Measurements from ENCODE around the gene SELENOF. TPM values are rescaled to one million over a fixed set of nuclear protein-coding genes. Genes with fewer than 3 reads are reported as not detected.

SELENOF gene
- total RNA-seq, 6 experiments from 2014 or later = 95.5 to 130 (median 107) TPM

DNA sequence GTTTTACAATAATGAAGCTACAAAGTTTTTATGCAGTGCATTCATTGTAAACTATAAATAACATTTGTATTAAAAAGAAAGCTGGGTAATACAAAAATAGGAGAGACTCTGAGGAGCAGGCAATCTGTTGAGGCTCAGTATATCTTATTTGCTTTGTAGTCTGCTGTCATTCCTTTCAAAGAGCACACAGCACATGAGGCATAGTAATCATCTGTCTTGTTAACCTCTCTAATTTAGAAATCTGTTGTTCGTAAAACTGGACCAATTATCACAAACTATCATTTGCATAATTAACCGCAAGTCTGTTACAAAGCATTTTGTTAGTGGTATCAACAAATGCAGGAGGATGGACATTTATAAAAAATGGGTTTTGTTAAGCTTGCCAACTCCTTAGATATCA, 51.0 kb downstream of the SELENOF start:
- no peak for ATAC-seq
- Histone ChIP-seq H3K4me1 (peaks cover 0 to 13% (median 0%) of the 10 kb centered on the region in 4 donors), H3K36me3 (no peaks in the 10 kb centered on the region), H3K9me3 (no peaks in the 10 kb centered on the region), H3K27me3 (no peaks in the 10 kb centered on the region), H3K4me3 (no peak overlapping the region), H3K27ac (no peak overlapping the region)
- no peak for DNase-seq
- no peak for TF ChIP-seq POLR2A (IDR thresholded peaks at IDR 0.05)
- TF ChIP-seq, protein P1, sequence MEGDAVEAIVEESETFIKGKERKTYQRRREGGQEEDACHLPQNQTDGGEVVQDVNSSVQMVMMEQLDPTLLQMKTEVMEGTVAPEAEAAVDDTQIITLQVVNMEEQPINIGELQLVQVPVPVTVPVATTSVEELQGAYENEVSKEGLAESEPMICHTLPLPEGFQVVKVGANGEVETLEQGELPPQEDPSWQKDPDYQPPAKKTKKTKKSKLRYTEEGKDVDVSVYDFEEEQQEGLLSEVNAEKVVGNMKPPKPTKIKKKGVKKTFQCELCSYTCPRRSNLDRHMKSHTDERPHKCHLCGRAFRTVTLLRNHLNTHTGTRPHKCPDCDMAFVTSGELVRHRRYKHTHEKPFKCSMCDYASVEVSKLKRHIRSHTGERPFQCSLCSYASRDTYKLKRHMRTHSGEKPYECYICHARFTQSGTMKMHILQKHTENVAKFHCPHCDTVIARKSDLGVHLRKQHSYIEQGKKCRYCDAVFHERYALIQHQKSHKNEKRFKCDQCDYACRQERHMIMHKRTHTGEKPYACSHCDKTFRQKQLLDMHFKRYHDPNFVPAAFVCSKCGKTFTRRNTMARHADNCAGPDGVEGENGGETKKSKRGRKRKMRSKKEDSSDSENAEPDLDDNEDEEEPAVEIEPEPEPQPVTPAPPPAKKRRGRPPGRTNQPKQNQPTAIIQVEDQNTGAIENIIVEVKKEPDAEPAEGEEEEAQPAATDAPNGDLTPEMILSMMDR (IDR thresholded peaks at IDR 0.05) = no peak
- WGBS (ENCODE audit: insufficient coverage, low coverage, low lambda C conversion rate, missing lambda C conversion rate) = 100% methylated on average over 2 of the region's 2 CpGs
- intact Hi-C loops (cut with DNase I) = no loop called here

DNA sequence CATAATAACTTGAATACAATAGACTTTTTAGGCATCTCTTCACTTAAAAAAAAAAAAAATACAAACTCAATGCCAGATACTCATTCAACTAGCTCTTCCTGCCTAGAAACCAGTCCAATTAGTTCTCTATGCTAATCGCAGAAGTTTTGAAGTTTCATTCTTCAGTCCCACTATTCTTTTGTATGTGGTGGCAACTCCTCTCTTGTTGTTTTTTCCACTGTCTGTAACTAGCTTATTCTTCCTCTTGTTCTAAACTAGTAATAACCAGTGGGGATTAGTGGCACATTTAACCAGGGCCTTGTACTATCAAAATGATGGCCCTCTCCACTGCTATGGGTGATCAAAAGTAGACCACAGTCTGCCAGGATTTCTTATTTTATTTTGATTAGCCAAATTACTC, 52.5 kb downstream of the SELENOF start:
- WGBS (ENCODE audit: insufficient coverage, low coverage, low lambda C conversion rate, missing lambda C conversion rate) = 42% methylated on average over 1 of the region's 1 CpG
- Histone ChIP-seq H3K4me3 (peak overlapping the region in 2 of 3 donors; percentile 13 to 22), H3K27ac (peak overlapping the region in 2 of 3 donors; percentile 69 to 74), H3K9me3 (no peaks in the 10 kb centered on the region), H3K36me3 (no peaks in the 10 kb centered on the region), H3K27me3 (no peaks in the 10 kb centered on the region), H3K4me1 (peaks cover 0 to 13% (median 0%) of the 10 kb centered on the region in 4 donors)
- intact Hi-C loops (cut with DNase I) = no loop called here
- ATAC-seq (peak in 1 of 4 donors; percentile 21), DNase-seq (no peak)
- TF ChIP-seq, protein P1 (IDR thresholded peaks at IDR 0.05) = no peak
- no peak for TF ChIP-seq POLR2A (IDR thresholded peaks at IDR 0.05)

DNA sequence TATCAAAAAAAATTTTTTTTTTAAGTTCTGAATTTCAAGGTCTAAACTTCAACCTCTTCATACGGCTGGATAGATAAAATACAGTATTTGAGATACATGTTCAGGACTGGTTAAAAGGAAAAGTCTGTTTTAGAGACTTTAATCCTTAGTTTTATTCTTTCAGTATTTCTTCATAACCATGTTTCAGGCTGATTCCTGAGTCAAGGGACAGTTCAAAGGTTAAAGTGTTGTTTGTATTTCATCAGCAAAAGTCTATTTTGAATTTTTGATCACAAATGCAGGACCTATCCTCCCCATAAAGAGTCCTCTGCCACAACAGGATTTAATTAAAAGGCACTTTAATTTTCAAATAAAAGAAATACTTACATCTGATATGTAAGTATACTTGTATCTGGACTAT, 53.5 kb downstream of the SELENOF start:
- Histone ChIP-seq H3K9me3 (no peaks in the 10 kb centered on the region), H3K36me3 (no peaks in the 10 kb centered on the region), H3K27me3 (no peaks in the 10 kb centered on the region), H3K27ac (peak overlapping the region; percentile 15 to 74 (median 69)), H3K4me1 (peaks cover 0 to 13% (median 0%) of the 10 kb centered on the region in 4 donors), H3K4me3 (peak overlapping the region in 2 of 3 donors; percentile 13 to 22)
- ATAC-seq (peak; percentile 88 to 94 (median 92)), DNase-seq (no peak)
- no peak for TF ChIP-seq POLR2A (IDR thresholded peaks at IDR 0.05)
- TF ChIP-seq, protein P1 (IDR thresholded peaks at IDR 0.05) = no peak
- intact Hi-C loops (cut with DNase I) = no loop called here
- WGBS (ENCODE audit: insufficient coverage, low coverage, low lambda C conversion rate, missing lambda C conversion rate) = 36% methylated on average over 1 of the region's 1 CpG

GRCh38 chr1:86860020-86860419, 53.9 kb downstream of the SELENOF start:
- H3K4me1 ChIP-seq = peaks cover 0 to 13% (median 0%) of the 10 kb centered on the region in 4 donors
- H3K27ac ChIP-seq = peak overlapping the region; percentile 15 to 74 (median 69)
- DNase-seq (no peak), ATAC-seq (peak; percentile 52 to 72 (median 60))
- TF ChIP-seq POLR2A (IDR thresholded peaks at IDR 0.05) = no peak
- TF ChIP-seq, protein P1 (IDR thresholded peaks at IDR 0.05) = no peak
- 42% methylated on average over 2 of the region's 2 CpGs for WGBS (ENCODE audit: insufficient coverage, low coverage, low lambda C conversion rate, missing lambda C conversion rate)
- H3K4me3 ChIP-seq = peak overlapping the region in 2 of 3 donors; percentile 6 to 13
- H3K9me3 ChIP-seq = no peaks in the 10 kb centered on the region
- intact Hi-C loops (cut with DNase I) = no loop called here
- no peaks in the 10 kb centered on the region for H3K27me3 ChIP-seq
- no peaks in the 10 kb centered on the region for H3K36me3 ChIP-seq
